ENCODE results near the gene TP53RK.

- TF ChIP-seq CTCF (conservative IDR thresholded peaks at IDR 0.05; ENCODE audit: low read depth, low read length), result no peak
- TF ChIP-seq EZH2 (IDR thresholded peaks at IDR 0.05; ENCODE audit: borderline replicate concordance, low read depth, low read length, poor library complexity, severe bottlenecking), result no peak
Observed at GRCh38 chr20:46712056-46712636, 22.9 kb upstream of the TP53RK start.
